ENCODE data around the gene IMPDH2. TPM values are rescaled to one million over a fixed set of nuclear protein-coding genes. Genes with fewer than 3 reads are reported as not detected.

Gene IMPDH2
- total and polyA plus RNA-seq, 2 of the 8 experiments (the other 6 are each of a cell fraction or from before 2014, with no cell fraction given) = 374 to 409 TPM

GRCh38 chr3:49012441-49013017 is 16.7 kb downstream of the IMPDH2 start:
- CTCF ChIA-PET (ENCODE audit: partially characterized antibody) = interaction anchor here (1.2 to 24.3 kb wide), 4 partner anchors 8 to 50 kb away, joined by 3 to 467 read pairs (median 46); partner anchors contain the start of genes NDUFAF3, P4HTM and WDR6

More at GRCh38 chr3:49012441-49013017, 16.7 kb downstream of the IMPDH2 start:
- Histone ChIP-seq H3K27me3 (replicated peaks in 1 of 4; ENCODE audit: control insufficient read depth in 3 of 4, extremely low read depth in 1 of 4, insufficient read depth in 3 of 4, low read length in 3 of 4) (no peaks in the 10 kb centered on the region), H3K9ac (replicated peaks in 1 of 4; ENCODE audit: extremely low read depth in 1 of 4, low read depth in 3 of 4, low read length in 3 of 4) (no peak overlapping the region), H3K79me1 (ENCODE audit: low read depth, low read length) (peaks cover 19% of the 10 kb centered on the region), H3K18ac (ENCODE audit: extremely low read depth, low read length) (no peak overlapping the region), H4K91ac (replicated peaks; ENCODE audit: insufficient read length, low read length) (no peak overlapping the region), H2BK5ac (ENCODE audit: low read depth, low read length) (no peak overlapping the region), H3K4me3 (ENCODE audit: extremely low read depth in 1 of 4, insufficient read depth in 2 of 4, low read depth in 3 of 4, low read length in 4 of 4) (no peak overlapping the region), H3K23me2 (ENCODE audit: low read depth, low read length) (peaks cover 9% of the 10 kb centered on the region), H3K56ac (replicated peaks; ENCODE audit: insufficient read length, low read depth, low read length) (no peak overlapping the region), H2BK20ac (ENCODE audit: low read length) (no peak overlapping the region), H2BK120ac (replicated peaks; ENCODE audit: low read depth, low read length) (no peak overlapping the region), H3K4me2 (ENCODE audit: insufficient read depth in 1 of 2, low read depth in 2 of 2, low read length in 2 of 2) (no peak overlapping the region; a peak in 1 of 4 replicates), H3K9me3 (ENCODE audit: insufficient read depth in 2 of 2, low read depth in 1 of 2, low read length in 1 of 2) (no peaks in the 10 kb centered on the region), H4K8ac (ENCODE audit: extremely low read depth, insufficient read depth, low read length) (no peak overlapping the region), H3K27ac (ENCODE audit: low read depth, low read length) (no peak overlapping the region), H3K36me3 (ENCODE audit: control insufficient read depth in 2 of 4, insufficient read depth in 4 of 4, low read length in 3 of 4) (peaks cover 15 to 55% (median 32%) of the 10 kb centered on the region in 4 experiments), H4K5ac (ENCODE audit: insufficient read length, low read depth, low read length) (no peak overlapping the region), H3K79me2 (ENCODE audit: control insufficient read depth in 1 of 2, insufficient read depth in 2 of 2, low read length in 2 of 2) (peaks cover 11 to 58% of the 10 kb centered on the region in 2 experiments), H3K23ac (ENCODE audit: insufficient read length) (no peak overlapping the region), H2BK15ac (ENCODE audit: low read length) (no peak overlapping the region), H2BK12ac (ENCODE audit: low read depth, low read length) (no peak overlapping the region), H3K4ac (replicated peaks; ENCODE audit: insufficient read length, low read depth, low read length) (no peak overlapping the region), H3K14ac (ENCODE audit: insufficient read length) (no peak overlapping the region), H4K20me1 (replicated peaks in 1 of 2; ENCODE audit: control insufficient read depth in 1 of 2, insufficient read depth in 2 of 2, low read length in 2 of 2) (peaks cover 43 to 53% of the 10 kb centered on the region in 2 experiments), H2AK5ac (ENCODE audit: low read depth, low read length) (no peak overlapping the region), H3K4me1 (replicated peaks in 1 of 4; ENCODE audit: control insufficient read depth in 3 of 4, insufficient read depth in 4 of 4, low read length in 3 of 4) (peaks cover 0 to 12% (median 7%) of the 10 kb centered on the region in 4 experiments; a peak in 5 of 7 replicates), H2AFZ (ENCODE audit: low read length) (no peak overlapping the region)
- no peak for DNase-seq (ENCODE audit: low read depth in 1 of 2, low spot score in 2 of 2)
- POLR2A ChIA-PET (ENCODE audit: partially characterized antibody) = interaction anchor here (0.9 to 38.8 kb wide), 8 partner anchors 0 to 377 kb away, joined by 3 to 1518 read pairs (median 70); partner anchors contain the start of genes DALRD3, IMPDH2, NDUFAF3 and P4HTM
- 91% methylated on average over 17 of the region's 17 CpGs; no CpG with 5 or more reads in 1 of the 2 experiments for WGBS, 2 experiments (ENCODE audit: extremely low coverage in 1 of 2, insufficient coverage in 1 of 2, insufficient read length in 1 of 2, insufficient replicate concordance in 2 of 2, low coverage in 1 of 2, low lambda C conversion rate in 2 of 2, missing lambda C conversion rate in 1 of 2)
- FAIRE-seq = no peak
- TF ChIP-seq ATF2 (IDR thresholded peaks at IDR 0.05; ENCODE audit: low read length) (no peak), POLR2AphosphoS5 (IDR thresholded peaks at IDR 0.05; ENCODE audit: low read depth, low read length) (peak; percentile 32; the same call in 1 of the 2 replicates)

Measured in H1 (cell line).